Endothelial cell of umbilical vein (primary cell): ENCODE data around the gene SLC25A13. TPM values are rescaled to one million over a fixed set of nuclear protein-coding genes. Genes with fewer than 3 reads are reported as not detected.

Experiments
- BruUV-seq: library from RNA; stranded (reverse); fragments of 400-500 nt; replicated peaks from 2 replicates; lab custom pipeline; 2021; lab: Mats Ljungman, UMichigan
- CTCF ChIA-PET: fragments of 300-600, 350-600 bp; sonication (Branson Sonifier 250); formaldehyde crosslinking; loops from one replicate; lab custom pipeline; 2021; ENCODE audit warnings: antibody characterized with exemption, inconsistent platforms; lab: Charles Lee
- POLR2A ChIA-PET: fragments of 300-600, 350-600 bp; sonication (Branson Sonifier 250); formaldehyde crosslinking; loops from one replicate; lab custom pipeline; 2021; ENCODE audit warnings: antibody characterized with exemption, inconsistent platforms; lab: Charles Lee
- DNase-seq: peaks from one replicate; pipeline ENCODE4 v3.0.0-alpha.2; 2011; ENCODE audit warnings: low read depth, low spot score
- FAIRE-seq: peaks from 2 replicates; lab custom pipeline; 2011; peaks lifted over from hg19 to GRCh38; lab: Jason Lieb, UNC
- H2AFZ ChIP-seq: 2 replicates; pipeline ENCODE4 v1.6.0; 2012; ENCODE audit warnings: low read depth, low read length, control low read depth, inconsistent platforms
- H3K27ac ChIP-seq: 2 replicates; pipeline ENCODE4 v1.5.1; 2011; ENCODE audit warnings: low read depth, mild to moderate bottlenecking, control low read depth, low read length, moderate library complexity; ENCODE audit not compliant: insufficient read depth
- H3K27me3 ChIP-seq, 2 experiments: 2 replicates each; pipeline versions ENCODE4 v1.6.0 to v1.6.1; 2011; ENCODE audit warnings: low read length in 2 of 2, mixed read lengths in 1 of 2; ENCODE audit not compliant: control insufficient read depth in 2 of 2, insufficient read depth in 2 of 2
- H3K36me3 ChIP-seq, 2 experiments: 2 replicates in 1 of 2; 3 replicates in 1 of 2; pipeline ENCODE4 v1.5.1; 2011; ENCODE audit warnings: low read length in 2 of 2, mild to moderate bottlenecking in 1 of 2, moderate library complexity in 1 of 2; ENCODE audit not compliant: control insufficient read depth in 2 of 2, insufficient read depth in 2 of 2; ENCODE audit errors: extremely low read depth in 1 of 2
- H3K4me1 ChIP-seq: 3 replicates; pipeline ENCODE4 v1.5.1; 2011; ENCODE audit warnings: mild to moderate bottlenecking, low read length; ENCODE audit not compliant: control insufficient read depth, insufficient read depth; ENCODE audit errors: extremely low read depth
- H3K4me2 ChIP-seq: 2 replicates; pipeline ENCODE4 v1.6.1; 2011; ENCODE audit warnings: low read length, control low read depth, mixed read lengths; ENCODE audit not compliant: insufficient read depth
- H3K4me3 ChIP-seq, 3 experiments: fragments of 200-600 bp in 1 of 3; sonication (generic), shearing (Covaris generic) in 1 of 3; replicated peaks in 1 of 3; 2 replicates each; pipeline ENCODE4 v1.5.1; 2011 to 2016; ENCODE audit warnings: control low read depth in 3 of 3, low read length in 3 of 3, mild to moderate bottlenecking in 2 of 3, inconsistent platforms in 1 of 3, low read depth in 1 of 3, moderate library complexity in 1 of 3; ENCODE audit not compliant: insufficient read depth in 1 of 3
- H3K79me2 ChIP-seq: 2 replicates; pipeline ENCODE4 v1.6.0; 2012; ENCODE audit warnings: low read length, inconsistent platforms; ENCODE audit not compliant: control insufficient read depth, insufficient read depth
- H3K9ac ChIP-seq: replicated peaks from 2 replicates; pipeline ENCODE3; 2011; ENCODE audit warnings: low read length, control low read depth; ENCODE audit not compliant: insufficient read depth; ENCODE audit errors: extremely low read depth
- H3K9me1 ChIP-seq: replicated peaks from 3 replicates; pipeline ENCODE4 v1.6.0; 2011; ENCODE audit warnings: mild to moderate bottlenecking, low read length; ENCODE audit not compliant: control insufficient read depth, insufficient read depth; ENCODE audit errors: extremely low read depth
- H3K9me3 ChIP-seq: replicated peaks from 2 replicates; pipeline ENCODE4 v1.5.1; 2012; ENCODE audit warnings: low read length, inconsistent platforms; ENCODE audit not compliant: control insufficient read depth, insufficient read depth
- H4K20me1 ChIP-seq: replicated peaks from 2 replicates; pipeline ENCODE3; 2011; ENCODE audit warnings: mild to moderate bottlenecking, low read length; ENCODE audit not compliant: control insufficient read depth, insufficient read depth; ENCODE audit errors: extremely low read depth
- EZH2 ChIP-seq: IDR thresholded peaks from 2 replicates; pipeline ENCODE4 v1.6.1; 2012; ENCODE audit warnings: borderline replicate concordance, low read depth, mild to moderate bottlenecking, moderate library complexity, low read length, inconsistent platforms; ENCODE audit not compliant: severe bottlenecking
- JUN ChIP-seq: IDR thresholded peaks from 2 replicates; pipeline ENCODE4 v1.6.1; 2011; ENCODE audit warnings: borderline replicate concordance, low read depth; ENCODE audit not compliant: insufficient read length, insufficient read depth
- MYC ChIP-seq: IDR thresholded peaks from one replicate; pipeline ENCODE4 v1.6.1; 2011; ENCODE audit warnings: mild to moderate bottlenecking, low read depth, low read length
- POLR2AphosphoS5 ChIP-seq: IDR thresholded peaks from 2 replicates; pipeline ENCODE4 v1.6.1; 2012; ENCODE audit warnings: low read depth, mild to moderate bottlenecking, control low read depth, low read length, moderate library complexity; ENCODE audit not compliant: insufficient read depth
- dilution Hi-C: fragments of 300-500 bp; cut with MboI; formaldehyde crosslinking; loops from one replicate; pipeline ENCODE4 v1.15.0; 2019; ENCODE audit warnings: low sequenced_read_pairs; ENCODE audit not compliant: extremely low pct_ligation_motif_present
- intact Hi-C: fragments of 100-400 bp; cut with micrococcal nuclease; formaldehyde crosslinking; loops from one replicate; pipeline ENCODE4 v1.10.0; 2022
- polyA plus RNA-seq, 4 experiments: library from polyadenylated mRNA; depleted of rRNA in 3 of 4; stranded (reverse) in 3 of 4; unstranded in 1 of 4; fragments of >200 nt; gene quantifications; 2 replicates each; pipeline versions ENCODE4 v1.2.1 to v1.2.3, GENCODE V29; 2011 to 2012; ENCODE audit warnings: missing spikeins in 1 of 4
- total RNA-seq: library from RNA; stranded (reverse); gene quantifications from 2 replicates; pipeline ENCODE4 v1.2.3, GENCODE V29; 2021
- TF ChIP-seq, protein P1 (sequence below): IDR thresholded peaks from 2 replicates; pipeline ENCODE4 v1.6.1; 2011; ENCODE audit not compliant: insufficient read depth, insufficient read length

The SLC25A13 gene
- total and polyA plus RNA-seq, 2 donors (not counting 3 experiments of a cell fraction or from before 2014, with no cell fraction given): 13.2 to 34.4 TPM

DNA sequence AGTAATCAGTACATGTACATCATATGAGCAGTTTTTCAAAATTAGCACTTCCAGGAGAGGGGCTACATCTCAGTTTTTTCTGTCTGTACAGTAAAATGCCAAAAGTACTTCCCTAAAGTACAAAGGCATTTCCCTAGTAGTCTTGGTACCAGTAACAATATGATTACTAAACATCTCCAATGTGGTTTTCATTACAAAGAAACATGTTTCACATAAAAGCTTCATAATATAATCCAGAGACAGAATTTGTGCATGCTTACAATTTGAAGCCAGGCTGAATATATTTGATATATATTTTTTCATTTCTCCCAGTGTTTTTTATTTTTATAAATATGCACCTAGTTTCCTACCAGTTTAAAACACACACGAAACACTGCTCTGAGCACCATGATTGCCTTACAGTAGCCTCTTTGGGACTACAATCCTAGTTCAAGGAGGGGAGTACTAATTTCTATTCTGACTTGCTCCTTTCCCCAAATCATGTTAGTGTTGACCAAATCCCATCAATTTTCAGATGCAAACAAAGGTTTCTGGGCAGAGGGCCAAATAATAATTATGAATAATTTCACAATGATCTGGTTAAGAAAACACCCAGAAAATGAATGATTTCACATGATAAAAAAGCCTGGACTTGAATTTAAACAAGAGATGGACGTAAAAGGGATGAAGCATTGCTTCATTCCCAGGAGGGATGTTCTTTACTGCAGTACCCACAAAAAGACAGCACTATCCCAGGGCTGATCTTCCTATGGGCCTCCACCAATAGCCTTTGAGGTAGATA is 201.3 kb downstream of the SLC25A13 start:
- DNase-seq (peak; percentile 35), FAIRE-seq (no peak)
- H3K27ac ChIP-seq: no peak overlapping the region
- intact Hi-C loops (no loop called here), dilution Hi-C loops (no loop called here)
- H3K4me3 ChIP-seq: no peak overlapping the region
- no peaks in the 10 kb centered on the region for H3K9me1 ChIP-seq
- ChIA-PET POLR2A (no interaction called here), CTCF (no interaction called here)
- H4K20me1 ChIP-seq: no peaks in the 10 kb centered on the region
- H3K79me2 ChIP-seq: no peaks in the 10 kb centered on the region
- H2AFZ ChIP-seq: no peak overlapping the region
- H3K27me3 ChIP-seq: no peaks in the 10 kb centered on the region
- H3K4me1 ChIP-seq: peaks cover 3% of the 10 kb centered on the region
- BruUV-seq: TSS peak; percentile 26
- TF ChIP-seq, protein P1, sequence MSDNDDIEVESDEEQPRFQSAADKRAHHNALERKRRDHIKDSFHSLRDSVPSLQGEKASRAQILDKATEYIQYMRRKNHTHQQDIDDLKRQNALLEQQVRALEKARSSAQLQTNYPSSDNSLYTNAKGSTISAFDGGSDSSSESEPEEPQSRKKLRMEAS: no peak
- TF ChIP-seq POLR2AphosphoS5: no peak
- no peak for TF ChIP-seq MYC
- no peak overlapping the region for H3K4me2 ChIP-seq
- no peaks in the 10 kb centered on the region for H3K36me3 ChIP-seq
- H3K9me3 ChIP-seq: no peaks in the 10 kb centered on the region
- no peak overlapping the region for H3K9ac ChIP-seq

DNA sequence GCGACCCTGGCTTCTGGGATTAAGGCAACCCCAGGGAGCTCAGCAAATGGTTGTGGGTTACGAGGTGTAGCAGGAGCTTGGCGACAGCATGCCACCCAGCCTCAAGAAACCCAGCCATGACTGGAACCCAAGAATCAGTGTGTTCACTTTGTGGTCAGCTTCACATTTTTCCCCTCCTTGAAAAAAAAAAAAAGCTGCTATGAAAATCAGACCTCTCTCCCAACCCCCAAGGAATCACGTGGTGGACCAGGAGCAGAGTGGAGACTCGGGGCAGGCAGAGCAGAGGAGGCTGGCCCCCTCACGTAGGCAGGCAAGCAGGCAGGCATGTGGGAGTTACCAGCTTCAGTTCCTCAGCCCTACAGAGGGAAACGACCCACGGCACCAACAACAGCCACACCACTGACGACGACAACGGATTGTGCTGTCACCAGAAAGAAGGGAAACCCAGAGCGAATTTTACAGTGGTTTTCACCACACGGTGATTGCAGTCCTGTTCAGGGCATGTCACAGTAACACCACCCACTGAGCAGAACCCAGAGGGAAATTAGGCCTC is 203.4 kb downstream of the SLC25A13 start:
- CTCF ChIA-PET: interaction anchor here (0.9 kb wide), 1 partner anchor 9 kb away, joined by 3 read pairs; no protein-coding TSS in a partner anchor

More for the DNA sequence above, 203.4 kb downstream of the SLC25A13 start:
- Histone ChIP-seq H3K9me1 (no peaks in the 10 kb centered on the region), H3K36me3 (no peaks in the 10 kb centered on the region), H3K27me3 (no peaks in the 10 kb centered on the region), H3K4me2 (no peak overlapping the region), H3K79me2 (no peaks in the 10 kb centered on the region), H4K20me1 (no peaks in the 10 kb centered on the region), H3K4me1 (peaks cover 3% of the 10 kb centered on the region), H3K9ac (no peak overlapping the region), H3K9me3 (no peaks in the 10 kb centered on the region), H3K27ac (no peak overlapping the region), H2AFZ (no peak overlapping the region), H3K4me3 (no peak overlapping the region)
- POLR2A ChIA-PET: no interaction called here
- TF ChIP-seq, protein P1: no peak
- TF ChIP-seq JUN: no peak
- TF ChIP-seq EZH2: no peak
- FAIRE-seq (no peak), DNase-seq (no peak)
- dilution Hi-C loops (no loop called here), intact Hi-C loops (no loop called here)
- BruUV-seq: no TSS peak
